Measurements from ENCODE around the gene SLC22A31. TPM values are rescaled to one million over a fixed set of nuclear protein-coding genes. Genes with fewer than 3 reads are reported as not detected.

Gene SLC22A31
- total RNA-seq, 1 donor from 2014 or later: not detected

Other genes starting within 250 kb of the SLC22A31 start
- 11.1 TPM for gene CBFA2T3, start 223.3 kb downstream of the SLC22A31 start, total RNA-seq
- 17.0 TPM for gene ACSF3, start 106.7 kb downstream of the SLC22A31 start, total RNA-seq
- not detected for gene CDH15, start 28.8 kb downstream of the SLC22A31 start, total RNA-seq
- gene ZNF778, start 17.2 kb upstream of the SLC22A31 start, total RNA-seq: 6.9 TPM